Activated naive CD4-positive, alpha-beta T cell (primary cell): ENCODE data around the gene FRAS1.
"Not testable (repeated sequence)": the region's sequence is repeated elsewhere in the genome, so short reads cannot be mapped to it uniquely, and the experiment has no call there.

ENCODE experiments used
- DNase-seq, 4 experiments: peaks; one replicate each; lab custom pipeline; 2025; lab: John Stamatoyannopoulos, UW

FRAS1 gene

GRCh38 chr4:78213218-78213617 lies 156.1 kb downstream of the FRAS1 start:
- no peak for DNase-seq

GRCh38 chr4:78214078-78214477 lies 157.0 kb downstream of the FRAS1 start:
- no peak for DNase-seq

GRCh38 chr4:78217557-78217956 lies 160.4 kb downstream of the FRAS1 start:
- DNase-seq, result no peak

- DNase-seq, result no peak
Observed at GRCh38 chr4:78218260-78218659, 161.1 kb downstream of the FRAS1 start.

GRCh38 chr4:78219825-78220224 lies 162.7 kb downstream of the FRAS1 start:
- no peak for DNase-seq

- DNase-seq, result no peak
Observed at GRCh38 chr4:78220283-78220682, 163.2 kb downstream of the FRAS1 start.

GRCh38 chr4:78222575-78223186 lies 165.6 kb downstream of the FRAS1 start:
- DNase-seq, result no peak

- DNase-seq, result no peak
Observed at GRCh38 chr4:78225236-78225635, 168.1 kb downstream of the FRAS1 start.

GRCh38 chr4:78226279-78226678 lies 169.2 kb downstream of the FRAS1 start:
- DNase-seq, result no peak

- DNase-seq, result no peak
Observed at GRCh38 chr4:78227411-78228057, 170.4 kb downstream of the FRAS1 start.

GRCh38 chr4:78235800-78236199 lies 178.7 kb downstream of the FRAS1 start:
- no peak for DNase-seq

GRCh38 chr4:78237360-78237759 lies 180.2 kb downstream of the FRAS1 start:
- DNase-seq, result no peak

GRCh38 chr4:78242071-78242470 lies 184.9 kb downstream of the FRAS1 start:
- DNase-seq, result no peak

GRCh38 chr4:78244705-78245485 lies 187.8 kb downstream of the FRAS1 start:
- no peak for DNase-seq

GRCh38 chr4:78247536-78248285 lies 190.6 kb downstream of the FRAS1 start:
- DNase-seq, result no peak

GRCh38 chr4:78250500-78250899 lies 193.4 kb downstream of the FRAS1 start:
- no peak for DNase-seq

GRCh38 chr4:78252773-78253172 lies 195.7 kb downstream of the FRAS1 start:
- not testable (repeated sequence) for DNase-seq

- no peak for DNase-seq
Observed at GRCh38 chr4:78254893-78255292, 197.8 kb downstream of the FRAS1 start.

GRCh38 chr4:78265006-78265405 lies 207.9 kb downstream of the FRAS1 start:
- no peak for DNase-seq

- no peak for DNase-seq
Observed at GRCh38 chr4:78267790-78268189, 210.7 kb downstream of the FRAS1 start.

- no peak for DNase-seq
Observed at GRCh38 chr4:78268597-78268996, 211.5 kb downstream of the FRAS1 start.

- not testable (repeated sequence) for DNase-seq
Observed at GRCh38 chr4:78275450-78275849, 218.3 kb downstream of the FRAS1 start.
